ENCODE results near the gene GNB1L. TPM values are rescaled to one million over a fixed set of nuclear protein-coding genes. Genes with fewer than 3 reads are reported as not detected.

Gene GNB1L
- polyA plus RNA-seq, 4 donors = 2.8 to 6.6 (median 5.3) TPM

DNA sequence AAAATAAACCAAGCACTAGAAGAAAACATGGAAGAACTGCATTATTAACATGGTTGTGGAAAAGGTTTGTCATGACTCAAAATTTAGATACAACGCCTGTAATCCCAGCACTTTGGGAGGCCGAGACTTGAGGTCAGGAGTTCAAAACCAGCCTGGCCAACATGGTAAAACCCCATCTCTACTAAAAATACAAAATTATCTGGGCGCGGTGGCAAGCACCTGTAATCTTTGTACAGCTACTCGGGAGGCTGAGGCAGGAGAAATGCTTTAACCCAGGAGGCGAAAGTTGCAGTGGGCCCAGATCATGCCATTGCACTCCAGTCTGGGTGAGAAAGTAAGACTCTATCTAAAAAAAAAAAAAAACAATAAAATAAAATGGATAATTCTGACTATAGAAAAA is 23.7 kb downstream of the GNB1L start:
- DNase-seq (ENCODE audit: low read depth in 4 of 4, low spot score in 2 of 4) = no peak

GRCh38 chr22:19828035-19828401 is 26.7 kb downstream of the GNB1L start:
- no peak for DNase-seq (ENCODE audit: low read depth in 4 of 4, low spot score in 2 of 4)

DNA sequence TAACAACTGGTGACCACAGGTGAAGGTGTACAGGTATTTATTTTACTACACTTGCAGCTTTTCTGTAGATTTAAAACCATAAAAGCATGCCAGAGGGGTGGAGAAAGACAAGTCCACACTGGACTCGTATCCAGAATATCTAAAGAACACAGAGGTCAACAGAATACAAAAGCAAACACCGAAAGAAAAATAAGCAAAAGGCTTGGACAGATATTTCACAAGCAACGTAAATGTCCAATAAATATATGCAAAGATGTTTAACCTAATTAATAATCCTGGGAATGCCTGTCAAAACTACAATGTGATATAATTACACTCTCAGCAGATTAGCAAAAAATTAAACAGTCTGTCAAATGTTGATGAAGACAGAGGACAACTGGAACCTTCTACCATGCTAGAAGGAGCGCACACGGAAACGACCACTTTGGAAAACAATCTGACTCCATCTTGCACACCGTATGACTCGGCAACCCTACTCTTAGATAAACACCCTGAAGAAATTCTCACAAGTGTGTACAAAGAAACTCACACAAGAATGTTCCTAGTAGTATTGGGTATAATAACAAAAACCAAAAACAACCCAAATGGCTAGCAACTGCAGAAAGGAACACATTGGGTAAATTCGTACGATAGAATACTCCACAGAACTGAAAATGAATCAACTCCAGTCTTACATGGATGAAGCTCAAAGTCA is 27.2 kb downstream of the GNB1L start:
- no peak for DNase-seq (ENCODE audit: low read depth in 4 of 4, low spot score in 2 of 4)

GRCh38 chr22:19826619-19826950 is 28.1 kb downstream of the GNB1L start:
- no peak for DNase-seq (ENCODE audit: low read depth in 4 of 4, low spot score in 2 of 4)

DNA sequence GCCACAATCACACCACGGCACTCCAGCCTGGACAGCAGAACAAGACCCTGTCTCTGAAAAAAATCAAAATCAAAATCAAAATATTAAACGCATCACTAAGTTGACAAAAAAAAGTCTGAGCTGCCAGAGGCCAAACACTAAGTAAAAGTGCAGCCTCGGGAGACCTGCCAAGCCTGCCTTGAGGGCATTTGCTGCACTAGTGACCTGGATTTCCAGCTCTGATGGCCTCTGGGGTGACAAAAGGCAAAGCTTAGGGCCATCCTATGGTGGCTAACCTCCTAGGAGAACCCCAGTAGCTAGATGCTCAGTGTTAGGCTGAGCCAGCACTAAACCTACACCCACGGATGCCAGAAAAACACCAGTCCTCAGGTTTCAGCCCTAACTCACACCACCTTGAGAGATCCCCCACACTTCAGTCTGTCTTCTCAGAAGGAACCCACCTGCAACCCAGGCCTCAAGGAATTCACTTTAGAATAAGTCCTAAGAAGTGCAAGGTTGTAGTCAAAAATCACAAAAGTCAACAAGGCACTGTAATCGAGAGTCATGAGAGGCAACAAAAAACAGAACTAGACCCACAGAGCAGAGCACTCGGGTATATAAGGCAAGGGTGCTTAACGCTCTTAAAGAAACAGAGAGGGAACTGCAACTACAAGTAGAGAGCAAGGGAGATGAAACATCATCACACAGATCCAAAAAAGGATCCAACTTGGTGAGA is 28.6 kb downstream of the GNB1L start:
- DNase-seq (ENCODE audit: low read depth in 4 of 4, low spot score in 2 of 4) = no peak

DNA sequence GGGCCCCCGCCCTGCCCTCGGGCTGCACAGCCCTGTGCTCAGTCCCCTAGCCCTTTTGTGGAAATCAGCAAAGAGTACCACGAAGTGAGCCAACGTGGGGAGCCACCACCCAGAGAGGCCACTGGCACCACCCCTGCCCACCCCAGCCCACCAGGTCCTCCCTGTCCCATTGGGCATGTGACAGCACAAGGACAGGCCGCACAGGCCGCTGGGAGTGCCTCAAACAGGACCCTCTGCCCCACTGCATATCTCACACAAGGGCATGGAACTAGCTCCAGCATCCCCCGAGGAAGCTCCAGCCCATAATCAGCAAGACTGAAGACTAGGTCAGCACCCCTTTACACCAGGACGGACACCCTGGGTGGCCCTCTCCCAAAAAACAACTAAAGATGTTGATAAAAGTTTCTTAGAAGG is 29.7 kb downstream of the GNB1L start:
- no peak for DNase-seq (ENCODE audit: low read depth in 4 of 4, low spot score in 2 of 4)

DNA sequence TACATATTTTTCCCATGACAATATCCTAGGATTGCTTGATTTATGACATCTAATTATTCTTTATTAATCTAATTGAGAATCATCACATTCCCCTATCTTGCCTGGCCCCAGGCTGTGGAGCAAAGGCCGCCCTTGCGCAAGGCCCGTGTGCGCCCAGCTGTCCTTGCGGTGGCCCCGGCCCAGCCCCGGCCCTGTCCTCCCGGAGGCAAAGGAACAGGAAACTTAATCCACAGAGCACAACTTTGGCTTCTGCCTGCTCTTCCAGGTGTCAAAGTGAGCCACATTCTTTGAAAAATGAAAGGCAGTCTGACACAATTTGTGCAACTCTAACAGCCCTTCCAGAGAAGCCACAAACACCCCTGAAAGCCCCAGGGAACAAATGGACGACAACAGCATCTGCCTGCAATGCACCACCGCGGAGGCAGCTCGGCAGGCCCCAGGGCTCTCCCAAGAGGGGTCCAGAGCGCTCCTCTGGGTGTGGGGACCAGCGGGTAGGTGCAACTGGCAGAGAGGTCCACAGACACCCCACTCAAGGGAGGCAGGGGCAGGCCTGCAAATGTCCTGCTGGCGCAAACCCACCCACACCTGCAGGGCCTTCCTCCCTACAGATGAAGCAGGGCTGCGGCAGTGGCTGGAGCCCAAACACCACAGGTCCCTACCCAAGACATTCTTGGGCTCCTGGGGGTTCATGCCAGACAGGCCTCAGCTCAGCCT is 30.3 kb downstream of the GNB1L start:
- no peak for DNase-seq (ENCODE audit: low read depth in 4 of 4, low spot score in 2 of 4)

DNA sequence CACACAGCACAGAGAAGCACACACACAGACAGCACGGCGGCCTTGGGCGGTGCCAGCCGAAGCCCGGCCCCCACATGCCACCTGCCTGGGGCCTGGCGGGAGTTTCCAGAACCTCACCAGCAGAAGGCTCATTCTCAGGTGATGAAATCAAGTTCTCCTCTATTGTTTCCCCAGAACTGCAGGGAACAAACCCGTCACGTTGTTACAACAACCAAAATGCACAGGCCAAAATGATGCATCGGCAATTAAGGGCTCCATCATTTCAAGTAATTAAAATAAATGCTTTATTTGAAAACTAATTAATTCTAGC is 30.8 kb downstream of the GNB1L start:
- DNase-seq (ENCODE audit: low read depth in 4 of 4, low spot score in 2 of 4) = no peak

- DNase-seq (ENCODE audit: low read depth in 4 of 4, low spot score in 2 of 4) = no peak
Measured at GRCh38 chr22:19823191-19823901, 31.3 kb downstream of the GNB1L start.

GRCh38 chr22:19822301-19823117 is 32.2 kb downstream of the GNB1L start:
- DNase-seq (ENCODE audit: low read depth in 4 of 4, low spot score in 2 of 4) = no peak

DNA sequence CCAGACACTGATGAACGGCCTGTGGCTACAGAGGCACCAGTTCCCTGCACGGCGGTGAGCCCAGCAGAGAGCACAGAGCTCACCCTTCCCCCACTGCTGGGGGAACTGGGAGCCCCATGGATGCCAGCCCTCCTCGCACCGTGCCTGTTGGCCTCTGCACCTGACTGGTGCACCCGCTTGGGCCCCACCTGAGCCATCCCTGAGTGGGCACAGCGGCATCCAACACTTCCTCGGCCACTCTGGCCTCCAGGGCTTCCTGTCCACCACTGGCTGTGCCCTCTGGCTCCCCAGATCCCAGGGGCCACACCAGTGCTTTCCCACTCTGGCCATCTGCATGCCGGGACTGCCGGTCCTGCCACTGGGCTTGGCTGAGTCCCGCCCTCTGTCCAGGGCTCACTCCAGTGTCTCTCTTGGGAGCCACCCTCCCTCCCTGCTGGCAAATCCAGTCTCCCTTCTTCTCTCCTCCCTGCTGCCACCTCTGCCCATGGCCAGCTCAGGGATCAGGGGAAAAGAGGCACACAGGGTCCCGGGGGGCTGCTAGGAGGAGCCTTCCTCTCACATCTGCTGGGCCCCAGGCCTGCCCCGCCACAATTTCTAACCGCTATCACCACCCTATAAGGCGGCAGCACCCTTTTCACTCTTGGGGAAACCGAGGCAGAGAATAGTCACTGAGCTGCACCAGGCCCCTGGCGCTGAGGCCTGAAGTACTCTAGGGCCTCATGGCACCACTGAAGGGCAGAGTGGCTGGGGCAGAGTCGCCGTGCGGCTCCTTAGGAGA is 33.0 kb downstream of the GNB1L start:
- no peak for DNase-seq (ENCODE audit: low read depth in 4 of 4, low spot score in 2 of 4)

DNA sequence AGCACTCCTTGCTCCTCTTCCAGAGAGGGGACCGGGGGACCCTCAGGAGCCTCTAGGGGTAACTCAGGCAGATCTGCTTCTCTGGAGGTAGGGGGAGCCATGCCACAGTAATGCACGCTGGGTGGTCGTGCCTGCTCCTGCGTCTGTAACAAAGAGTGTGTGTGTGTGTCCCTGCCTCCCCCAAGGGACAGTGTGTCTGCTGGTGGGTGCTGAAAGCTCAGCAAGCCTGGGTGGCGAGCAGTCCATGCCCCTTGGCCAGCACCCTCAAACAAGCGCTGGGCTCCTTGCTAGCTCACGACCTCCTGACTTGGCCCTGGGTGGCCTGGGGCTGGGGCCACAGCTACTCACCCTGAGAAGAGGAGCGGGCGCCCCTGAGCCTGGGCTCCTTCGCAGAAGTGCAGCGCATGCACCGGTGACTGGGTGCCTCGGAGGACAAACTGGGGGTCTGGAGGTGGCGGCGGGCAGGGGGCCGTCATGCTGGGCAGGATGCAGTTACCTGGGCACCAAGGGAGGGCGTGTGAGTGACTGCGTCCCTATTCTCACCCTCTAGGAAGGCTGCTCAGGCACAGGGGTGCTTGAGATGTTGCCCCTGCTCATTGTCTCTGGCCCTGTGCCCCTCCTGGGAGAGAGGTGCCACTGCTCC is 33.7 kb downstream of the GNB1L start:
- no peak for DNase-seq (ENCODE audit: low read depth in 4 of 4, low spot score in 2 of 4)

DNA sequence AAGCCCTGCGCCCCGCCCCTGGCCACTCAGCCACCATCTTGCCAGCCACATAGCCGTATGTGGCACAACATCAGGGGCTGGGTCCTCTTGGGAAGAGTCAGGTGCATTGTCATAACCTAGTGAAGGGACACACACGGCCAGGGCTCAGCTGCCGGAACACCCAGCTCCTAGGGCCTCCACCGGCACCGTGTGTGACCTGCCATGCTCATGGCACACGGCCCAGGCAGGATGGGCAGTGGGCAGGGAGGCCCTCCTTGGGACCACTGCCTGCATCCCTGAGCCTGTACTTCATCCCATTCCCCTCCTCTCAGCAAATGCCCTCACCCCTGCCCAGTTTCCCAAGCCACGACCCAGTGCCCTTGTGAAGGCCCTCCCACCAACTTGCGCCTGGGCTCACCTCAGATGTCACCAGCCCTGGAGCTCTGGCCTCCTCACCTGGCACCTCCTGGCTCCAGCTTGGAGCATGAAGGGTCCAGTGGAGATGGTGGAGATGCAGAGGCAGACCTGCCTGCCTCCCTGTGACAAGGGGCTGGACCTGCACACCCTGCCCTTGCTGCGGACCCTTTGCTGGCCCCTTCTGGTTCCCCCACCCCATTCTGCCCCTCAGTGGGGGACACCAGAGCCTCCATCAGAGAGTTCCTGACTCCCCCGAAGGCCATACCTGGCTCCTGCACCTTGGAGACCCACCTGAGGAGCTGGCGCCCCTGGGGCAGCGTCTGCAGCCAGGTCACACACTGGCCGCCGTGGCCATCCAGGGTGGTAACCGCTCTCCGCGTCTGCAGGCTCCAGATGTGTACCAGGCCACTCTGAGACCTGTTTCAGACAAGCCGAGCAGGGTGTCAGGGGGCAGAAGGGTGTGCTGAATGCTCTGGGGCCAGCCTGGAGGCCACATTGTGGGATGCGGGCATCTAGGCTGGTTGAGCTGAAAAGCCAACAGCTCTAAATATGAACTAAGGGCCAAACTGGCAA is 34.5 kb downstream of the GNB1L start:
- DNase-seq (ENCODE audit: low read depth in 4 of 4, low spot score in 2 of 4) = no peak

DNA sequence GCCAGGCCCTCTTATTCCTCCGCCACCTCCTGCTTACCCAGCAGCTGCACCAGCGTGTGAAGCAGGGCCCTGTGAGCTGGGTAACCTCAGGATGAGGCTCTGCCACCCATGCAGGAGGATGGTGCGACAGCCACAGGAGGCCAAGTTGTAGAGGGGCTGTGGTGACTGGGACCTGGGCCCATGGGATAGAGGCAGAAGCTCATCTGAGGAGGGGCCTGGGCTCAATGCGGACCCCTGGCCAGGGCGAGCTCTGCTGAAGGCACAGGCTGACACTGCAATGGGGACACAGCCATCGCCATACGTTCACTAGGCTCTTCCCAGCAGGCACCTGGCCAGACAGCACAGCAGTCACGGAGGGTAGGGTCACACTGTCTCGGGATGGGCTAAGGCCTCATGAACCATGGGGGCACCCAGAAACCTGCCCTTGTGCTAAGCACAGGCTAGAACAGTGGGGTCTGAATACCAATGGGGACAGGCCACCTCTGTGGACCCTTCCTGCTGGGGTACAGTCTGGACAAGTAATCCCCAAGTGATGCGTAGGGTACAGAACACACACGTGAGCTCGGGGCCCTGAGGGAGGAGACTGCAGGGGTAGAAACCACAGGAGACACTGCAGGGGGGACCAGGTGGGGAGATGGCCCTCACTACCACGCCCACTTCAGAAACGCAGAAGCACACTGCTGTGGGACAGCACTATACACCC is 35.3 kb downstream of the GNB1L start:
- DNase-seq (ENCODE audit: low read depth in 4 of 4, low spot score in 2 of 4) = no peak

GRCh38 chr22:19818324-19819207 is 36.1 kb downstream of the GNB1L start:
- no peak for DNase-seq (ENCODE audit: low read depth in 4 of 4, low spot score in 2 of 4)

DNA sequence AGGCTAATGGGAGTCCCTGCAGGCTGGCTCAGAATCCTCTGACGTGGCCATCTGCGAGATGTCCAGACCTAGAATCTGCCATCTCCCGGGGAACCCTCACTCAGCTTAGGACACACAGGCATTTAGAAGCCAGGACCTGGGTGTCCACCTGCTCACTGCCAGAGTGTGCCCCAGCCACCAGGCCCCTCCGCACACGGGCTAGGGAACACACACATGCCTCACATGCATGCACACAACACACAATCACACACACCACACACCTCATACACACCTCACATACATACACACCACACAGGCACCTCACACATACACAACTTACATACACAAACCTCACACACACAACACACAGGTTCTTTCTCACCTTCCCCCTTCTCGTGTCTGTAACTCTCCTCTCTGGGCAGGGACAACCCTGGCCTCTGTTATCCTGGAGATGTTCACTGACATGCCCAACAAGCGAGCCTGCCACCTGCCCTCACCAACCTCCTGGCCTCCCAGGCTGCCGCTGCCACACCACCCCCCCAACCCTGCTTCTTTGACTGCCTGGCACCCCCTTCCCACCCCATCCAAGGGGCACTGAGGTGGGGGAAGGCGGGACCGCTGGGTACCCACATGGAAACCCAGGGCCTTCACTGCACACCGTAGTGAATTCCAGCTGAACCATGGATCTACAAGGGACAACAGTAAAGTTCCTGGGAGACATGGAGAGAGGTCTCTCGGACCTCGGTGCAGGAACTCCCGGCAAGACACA is 38.1 kb downstream of the GNB1L start:
- no peak for DNase-seq (ENCODE audit: low read depth in 4 of 4, low spot score in 2 of 4)
